HG03280 (cell line): ENCODE measurements around the gene INTS15.

Experiments
- ATAC-seq: cut with Tn5 transposase; IDR thresholded peaks from one replicate; pipeline ENCODE4 v1.9.1; 2021; ENCODE audit warnings: mild to moderate bottlenecking, moderate library complexity; ENCODE audit not compliant: unreplicated experiment

The INTS15 gene

GRCh38 chr7:6589829-6590644 is at the start of gene INTS15:
TSS of gene INTS15 (plus strand) at chr7:6590021. CDS start at chr7:6590284, 263 bp downstream.
- ATAC-seq: peak; percentile 90

- no peak for ATAC-seq
Observed at GRCh38 chr7:6542368-6542767, 47.5 kb upstream of the INTS15 start.

DNA sequence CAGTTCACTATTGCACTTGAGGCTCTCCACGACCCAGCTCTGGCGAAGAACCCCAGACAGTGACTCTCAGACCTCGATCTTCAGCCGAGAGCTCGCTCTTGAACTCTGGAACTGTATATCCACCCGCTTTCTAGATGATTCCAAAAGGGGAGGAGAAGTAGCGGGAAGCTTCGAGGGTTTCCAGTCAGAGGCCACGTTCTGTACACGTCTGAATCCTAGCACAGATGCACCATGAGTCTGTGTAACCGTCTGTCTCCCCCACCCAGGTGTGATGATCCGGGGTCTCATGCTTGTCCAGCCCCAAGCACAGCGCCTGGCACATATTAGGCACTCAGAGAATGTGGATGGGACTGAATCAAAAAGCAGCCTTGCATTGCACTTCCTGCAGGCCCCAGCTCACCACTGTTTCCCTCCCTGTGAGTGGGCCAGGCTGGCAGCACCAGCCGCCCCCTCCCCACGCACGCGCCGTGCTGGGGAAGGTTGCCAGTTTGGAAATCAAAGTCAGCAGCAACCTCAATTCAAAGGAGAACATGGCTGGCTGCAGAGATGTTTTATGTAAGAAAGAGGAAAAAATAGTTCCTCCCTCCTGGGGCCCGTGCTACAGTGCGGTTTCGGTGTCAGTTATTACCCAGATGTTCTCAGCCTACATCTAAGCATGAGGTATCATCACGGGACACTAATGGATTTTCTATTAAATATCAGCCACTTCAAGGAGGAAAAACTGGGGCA is 44.3 kb upstream of the INTS15 start:
- no peak for ATAC-seq

DNA sequence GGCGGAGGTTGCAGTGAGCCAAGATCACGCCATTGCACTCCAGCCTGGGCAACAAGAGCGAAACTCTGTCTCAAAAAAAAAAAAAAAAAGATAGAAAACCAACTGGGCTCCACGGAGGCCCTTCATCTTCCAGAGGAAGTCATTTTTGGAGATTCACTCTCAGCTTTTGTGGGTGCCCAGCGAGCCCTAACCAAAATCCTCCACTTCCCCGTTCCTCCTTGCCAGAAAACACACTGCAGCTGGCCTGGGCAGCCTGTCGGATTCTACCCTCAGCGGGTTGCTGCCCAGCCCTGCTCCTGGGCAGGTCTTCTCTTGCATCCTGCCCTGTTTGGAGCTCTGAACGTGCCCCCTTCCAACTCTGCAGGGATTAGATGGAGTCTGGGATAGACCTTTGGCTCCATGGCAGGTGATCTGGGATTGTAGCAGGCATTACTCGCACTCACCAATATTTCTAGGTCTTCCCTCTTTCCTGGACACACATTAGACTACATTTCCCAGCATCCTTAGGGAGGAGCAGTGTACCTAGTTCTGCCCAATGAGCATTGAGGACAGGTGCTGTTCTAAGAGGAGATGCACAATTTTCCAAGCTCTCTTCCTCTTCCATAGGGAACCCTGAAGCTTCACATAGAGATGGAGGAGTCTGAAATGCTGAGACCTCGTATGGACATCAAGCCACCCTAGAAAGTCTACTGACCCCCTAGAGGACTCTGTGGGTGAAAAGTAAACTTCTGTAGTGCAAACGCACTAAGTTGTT is 43.1 kb upstream of the INTS15 start:
- no peak for ATAC-seq

DNA sequence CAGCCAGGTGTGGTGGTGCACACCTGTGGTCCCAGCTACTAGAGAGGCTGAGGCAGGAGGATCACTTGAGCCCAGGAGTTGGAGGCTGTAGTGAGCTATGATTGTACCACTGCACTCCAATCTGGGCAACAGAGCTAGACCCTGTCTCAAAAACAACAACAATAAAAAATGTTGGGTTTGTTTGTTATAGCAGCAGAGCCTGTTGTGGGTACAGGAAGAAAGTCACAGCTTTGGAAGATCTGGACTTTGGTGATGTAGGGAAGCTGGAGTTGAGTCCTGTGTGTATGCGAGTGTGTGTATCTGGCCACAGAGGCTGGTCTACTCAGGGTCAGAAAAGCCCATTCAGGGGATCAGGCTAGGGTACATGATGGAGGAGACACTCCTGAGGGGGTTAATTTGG is 42.4 kb upstream of the INTS15 start:
- ATAC-seq: no peak

GRCh38 chr7:6551016-6551511 is 38.8 kb upstream of the INTS15 start, which contains the start of gene GRID2IP:
TSS of gene GRID2IP (minus strand) at chr7:6551461. CDS start at chr7:6551436, 25 bp downstream.
- ATAC-seq: no peak

DNA sequence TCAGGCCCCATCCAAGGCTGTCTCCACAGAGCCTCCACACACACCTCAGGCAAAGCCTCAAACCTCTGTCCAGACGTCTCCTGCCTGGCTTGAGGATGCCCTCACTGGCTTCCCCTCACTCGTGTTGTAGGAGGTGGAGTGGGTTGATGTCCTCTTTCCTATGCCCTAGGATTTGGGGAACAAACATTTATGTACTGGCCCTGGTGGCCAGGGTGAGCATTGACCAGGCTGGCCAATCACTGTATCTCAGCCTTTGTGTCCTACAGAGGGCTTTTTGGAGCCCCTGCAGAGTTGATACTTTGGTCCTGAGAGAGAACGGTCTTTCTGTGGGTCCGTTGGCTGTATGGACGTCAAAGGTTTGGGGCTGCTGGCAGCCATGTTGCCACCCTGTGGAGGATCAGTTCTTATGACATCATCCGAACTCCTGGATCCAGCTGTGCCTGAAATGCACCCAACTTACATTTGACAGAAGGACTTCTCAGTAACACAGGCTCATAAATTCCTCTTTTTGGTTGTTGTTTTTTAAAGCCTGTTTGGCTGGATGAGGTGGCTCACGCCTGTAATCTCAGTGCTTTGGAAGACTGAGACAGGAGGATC is 36.3 kb upstream of the INTS15 start:
- no peak for ATAC-seq

DNA sequence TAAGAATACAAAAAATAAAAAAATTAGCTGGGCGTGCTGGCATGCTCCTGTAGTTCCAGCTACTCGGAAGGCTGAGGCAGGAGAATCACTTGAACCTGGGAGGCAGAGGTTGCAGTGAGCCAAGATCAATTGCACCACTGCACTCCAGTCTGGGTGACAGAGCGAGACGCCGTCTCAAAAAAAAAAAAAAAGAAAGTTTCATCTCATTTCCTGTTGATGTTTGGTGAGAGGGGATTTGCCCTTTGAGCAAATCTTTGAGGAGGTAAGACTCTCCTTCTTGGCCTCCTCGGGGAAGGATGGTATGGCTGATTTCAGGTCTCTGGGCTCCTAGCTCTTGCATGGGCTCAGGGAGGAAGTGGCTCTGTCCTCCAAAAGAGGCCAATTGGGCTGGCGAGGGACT is 35.0 kb upstream of the INTS15 start:
- no peak for ATAC-seq

DNA sequence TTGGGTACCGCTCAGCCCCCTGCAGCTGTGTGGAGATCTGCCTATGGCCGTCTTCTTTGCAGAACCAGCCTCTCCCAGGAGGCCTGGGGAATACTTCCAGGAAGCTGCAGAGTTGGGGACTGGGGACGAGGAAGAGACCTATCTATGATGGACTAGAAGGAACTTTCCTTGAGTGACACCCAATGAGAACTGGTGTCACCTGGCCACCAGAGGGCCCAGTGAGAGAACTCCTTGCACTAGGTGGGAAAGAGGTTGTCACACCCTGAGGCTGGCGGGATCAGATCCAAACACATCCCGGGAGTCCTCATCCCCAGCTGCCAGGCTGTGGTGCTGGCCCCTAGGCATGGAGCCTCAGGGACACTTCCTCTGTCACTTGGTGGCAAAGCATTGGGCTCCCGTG is 33.6 kb upstream of the INTS15 start:
- ATAC-seq: no peak

GRCh38 chr7:6558837-6559236 is 31.0 kb upstream of the INTS15 start:
- ATAC-seq: peak; percentile 51

- ATAC-seq: no peak
Observed at GRCh38 chr7:6559896-6560295, 29.9 kb upstream of the INTS15 start.

- no peak for ATAC-seq
Observed at GRCh38 chr7:6562106-6562505, 27.7 kb upstream of the INTS15 start.

DNA sequence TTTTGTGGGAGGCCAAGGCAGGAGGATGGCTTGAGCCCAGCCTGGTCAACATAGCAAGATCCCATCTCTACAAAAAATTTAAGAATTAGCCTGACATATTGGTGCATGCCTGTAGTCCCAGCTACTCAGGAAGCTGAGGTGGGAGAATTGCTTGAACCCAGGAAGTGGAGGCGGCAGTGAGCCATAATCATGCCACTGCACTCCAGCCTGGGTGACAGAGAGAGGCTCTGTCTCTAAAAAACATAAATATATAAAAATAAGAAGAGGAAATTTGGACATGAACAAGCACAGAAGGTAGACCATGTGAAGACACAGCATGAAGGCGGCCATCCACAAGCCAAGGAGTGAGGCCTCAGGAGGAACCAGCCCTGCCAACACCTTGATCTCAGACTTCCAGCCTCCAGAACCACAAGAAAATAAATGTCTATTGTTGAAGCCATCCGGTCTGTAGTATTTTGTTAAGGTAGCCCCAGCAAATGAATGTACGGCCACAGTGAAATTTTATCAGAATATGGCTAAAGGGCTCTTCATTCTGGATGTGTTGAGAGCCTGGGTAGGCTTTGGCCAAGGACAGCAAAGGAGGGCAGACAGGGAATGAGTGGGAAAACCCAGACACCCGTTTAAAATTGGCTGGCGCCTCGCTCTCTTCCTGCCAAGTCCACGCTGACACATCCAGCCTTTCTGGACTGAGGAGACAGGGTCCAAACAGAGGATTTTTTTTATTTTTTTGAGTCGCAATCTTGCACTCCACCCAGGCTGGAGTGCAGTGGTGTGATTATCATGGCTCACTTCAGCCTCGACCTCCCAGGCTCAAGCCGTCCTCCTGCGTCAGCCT is 25.7 kb upstream of the INTS15 start:
- no peak for ATAC-seq

DNA sequence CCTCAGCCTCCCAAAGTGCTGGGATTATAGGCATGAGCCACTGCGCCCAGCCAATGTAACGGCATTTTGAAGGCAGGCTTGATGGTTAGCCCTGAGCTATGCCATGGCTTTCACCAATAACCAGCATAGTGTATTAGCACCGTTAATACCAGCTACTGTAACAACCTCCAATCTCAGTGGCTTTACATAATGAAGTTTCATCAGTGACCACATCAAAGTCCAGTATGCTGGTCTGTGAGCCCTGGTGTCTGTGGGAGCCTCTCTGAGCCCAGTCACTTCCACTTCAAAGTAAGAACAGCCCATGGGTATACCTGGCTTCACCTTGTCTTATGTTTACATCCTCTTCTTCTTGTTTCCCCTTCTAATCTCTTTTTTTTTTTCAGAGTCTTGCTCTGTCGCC is 24.2 kb upstream of the INTS15 start:
- ATAC-seq: no peak

DNA sequence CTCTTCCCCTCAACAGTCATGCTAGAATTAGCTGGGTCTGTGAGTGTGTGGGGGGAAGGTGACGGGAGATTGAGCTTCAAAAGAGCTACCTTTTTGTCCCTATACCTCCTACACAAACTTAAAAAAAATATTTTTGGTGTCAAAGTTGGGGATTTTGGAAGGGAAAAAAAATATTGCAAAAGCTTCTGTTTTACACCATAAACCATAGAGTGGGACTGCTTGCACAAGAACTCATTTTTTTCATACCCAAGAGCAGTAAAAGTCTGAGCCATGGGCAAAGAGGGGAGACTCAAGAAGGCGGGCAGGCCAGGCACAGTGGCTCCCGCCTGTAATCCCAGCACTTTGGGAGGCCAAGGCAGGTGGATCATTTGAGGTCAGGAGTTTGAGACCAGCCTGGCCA is 21.9 kb upstream of the INTS15 start:
- ATAC-seq: no peak

- ATAC-seq: no peak
Observed at GRCh38 chr7:6571160-6571779, 18.6 kb upstream of the INTS15 start.

DNA sequence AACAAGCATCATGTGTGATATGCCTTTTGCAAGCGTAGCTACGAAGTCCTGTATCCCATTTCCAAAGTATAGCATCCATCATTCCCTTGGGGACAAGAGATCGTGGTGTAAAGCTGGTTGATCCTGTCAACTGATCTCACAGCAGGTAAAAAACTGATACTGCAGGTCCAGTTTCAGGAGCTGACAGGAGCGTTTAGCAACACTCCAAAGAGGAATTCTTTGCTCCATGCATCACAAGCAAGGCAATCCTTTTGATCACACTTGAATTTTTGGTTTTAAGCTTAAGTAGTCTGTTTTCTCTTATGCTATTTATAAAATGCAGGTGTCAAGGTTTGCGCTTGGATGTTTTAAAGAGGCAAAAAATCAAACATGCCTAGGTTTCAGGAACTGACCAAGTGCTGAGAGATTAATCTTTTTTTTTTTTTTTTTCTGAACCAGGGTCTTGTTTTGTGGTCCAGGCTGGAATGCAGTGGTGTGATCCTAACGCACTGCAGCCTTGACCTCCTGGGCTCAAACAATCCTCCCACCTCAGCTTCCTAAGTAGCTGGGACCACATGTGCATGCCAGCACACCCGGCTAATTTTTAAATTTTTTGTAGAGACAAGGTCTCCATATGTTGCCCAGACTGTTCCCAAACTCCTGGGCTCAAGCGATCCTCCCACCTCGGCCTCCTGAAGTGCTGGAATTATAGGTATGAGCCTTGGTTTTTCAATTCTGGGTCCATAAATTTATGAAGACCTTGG is 14.4 kb upstream of the INTS15 start:
- no peak for ATAC-seq

GRCh38 chr7:6576024-6576866 is 13.6 kb upstream of the INTS15 start:
- no peak for ATAC-seq
